IPS DF 4.7 (cell line): ENCODE measurements around the gene PLEKHN1.
"Not testable (repeated sequence)": the region's sequence is repeated elsewhere in the genome, so short reads cannot be mapped to it uniquely, and the experiment has no call there.

Source experiments
- DNase-seq: peaks from one replicate; pipeline ENCODE4 v3.0.0-alpha.2; 2013; ENCODE audit warnings: low spot score; ENCODE audit errors: extremely low read depth

PLEKHN1 gene

GRCh38 chr1:942864-943533 is 23.3 kb upstream of the PLEKHN1 start:
- DNase-seq = no peak

- DNase-seq = no peak
Observed at GRCh38 chr1:943545-944340, 22.5 kb upstream of the PLEKHN1 start.

- no peak for DNase-seq
Observed at GRCh38 chr1:944341-945325, 21.6 kb upstream of the PLEKHN1 start.

GRCh38 chr1:945688-946556 is 20.4 kb upstream of the PLEKHN1 start:
- DNase-seq = no peak

- DNase-seq = not testable (repeated sequence)
Observed at GRCh38 chr1:946811-947210, 19.5 kb upstream of the PLEKHN1 start.

GRCh38 chr1:947958-948357 is 18.3 kb upstream of the PLEKHN1 start:
- no peak for DNase-seq

GRCh38 chr1:950268-950667 is 16.0 kb upstream of the PLEKHN1 start:
- DNase-seq = no peak

- DNase-seq = no peak
Observed at GRCh38 chr1:950881-951280, 15.4 kb upstream of the PLEKHN1 start.

- DNase-seq = no peak
Observed at GRCh38 chr1:951364-951763, 14.9 kb upstream of the PLEKHN1 start.

GRCh38 chr1:952201-952600 is 14.1 kb upstream of the PLEKHN1 start:
- no peak for DNase-seq

- no peak for DNase-seq
Observed at GRCh38 chr1:952603-953002, 13.7 kb upstream of the PLEKHN1 start.

GRCh38 chr1:953524-954320 is 12.6 kb upstream of the PLEKHN1 start:
- DNase-seq = no peak

GRCh38 chr1:954927-955326 is 11.4 kb upstream of the PLEKHN1 start:
- no peak for DNase-seq

- no peak for DNase-seq
Observed at GRCh38 chr1:955474-955873, 10.8 kb upstream of the PLEKHN1 start.

GRCh38 chr1:956636-957035 is 9.6 kb upstream of the PLEKHN1 start:
- DNase-seq = no peak

GRCh38 chr1:958823-959730 is 7.2 kb upstream of the PLEKHN1 start, which contains the start of gene NOC2L:
Gene NOC2L (minus strand): TSS chr1:959256. CDS start chr1:959240, 16 bp downstream.
- DNase-seq = no peak

- DNase-seq = no peak
Observed at GRCh38 chr1:959731-960362, 6.4 kb upstream of the PLEKHN1 start.

GRCh38 chr1:960363-961131 is 5.7 kb upstream of the PLEKHN1 start, which contains the start of gene KLHL17:
Gene KLHL17 (plus strand): TSS chr1:960584. CDS start chr1:960694, 110 bp downstream.
- no peak for DNase-seq
